ENCODE results near the gene MARS1.

DNA sequence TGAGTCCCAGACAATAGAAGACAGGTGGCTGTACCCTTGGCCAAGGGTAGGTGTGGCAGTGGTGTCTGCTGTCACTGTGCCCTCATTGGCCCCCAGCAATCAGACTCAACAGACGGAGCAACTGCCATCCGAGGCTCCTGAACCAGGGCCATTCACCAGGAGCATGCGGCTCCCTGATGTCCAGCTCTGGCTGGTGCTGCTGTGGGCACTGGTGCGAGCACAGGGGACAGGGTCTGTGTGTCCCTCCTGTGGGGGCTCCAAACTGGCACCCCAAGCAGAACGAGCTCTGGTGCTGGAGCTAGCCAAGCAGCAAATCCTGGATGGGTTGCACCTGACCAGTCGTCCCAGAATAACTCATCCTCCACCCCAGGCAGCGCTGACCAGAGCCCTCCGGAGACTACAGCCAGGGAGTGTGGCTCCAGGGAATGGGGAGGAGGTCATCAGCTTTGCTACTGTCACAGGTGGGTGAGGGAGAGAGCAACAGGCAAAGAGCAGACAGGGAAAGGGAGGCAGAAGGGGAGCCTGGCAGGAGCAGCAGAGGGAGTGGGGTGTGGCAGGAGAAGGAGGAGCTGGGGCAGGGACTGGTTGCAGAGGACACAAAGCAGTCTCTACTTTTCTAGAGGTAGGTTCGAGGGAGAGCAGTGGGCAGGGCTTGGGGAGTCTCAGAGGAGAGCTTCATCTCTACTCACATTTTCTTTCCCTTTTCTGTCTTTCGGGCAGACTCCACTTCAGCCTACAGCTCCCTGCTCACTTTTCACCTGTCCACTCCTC lies 32.3 kb upstream of the MARS1 start:
- TF ChIP-seq POLR2A (IDR thresholded peaks at IDR 0.05) (no peak), POLR2AphosphoS5 (IDR thresholded peaks at IDR 0.05; ENCODE audit: insufficient read depth in 1 of 2, low read depth in 1 of 2) (no peak)
- TF ChIP-seq, protein P1, sequence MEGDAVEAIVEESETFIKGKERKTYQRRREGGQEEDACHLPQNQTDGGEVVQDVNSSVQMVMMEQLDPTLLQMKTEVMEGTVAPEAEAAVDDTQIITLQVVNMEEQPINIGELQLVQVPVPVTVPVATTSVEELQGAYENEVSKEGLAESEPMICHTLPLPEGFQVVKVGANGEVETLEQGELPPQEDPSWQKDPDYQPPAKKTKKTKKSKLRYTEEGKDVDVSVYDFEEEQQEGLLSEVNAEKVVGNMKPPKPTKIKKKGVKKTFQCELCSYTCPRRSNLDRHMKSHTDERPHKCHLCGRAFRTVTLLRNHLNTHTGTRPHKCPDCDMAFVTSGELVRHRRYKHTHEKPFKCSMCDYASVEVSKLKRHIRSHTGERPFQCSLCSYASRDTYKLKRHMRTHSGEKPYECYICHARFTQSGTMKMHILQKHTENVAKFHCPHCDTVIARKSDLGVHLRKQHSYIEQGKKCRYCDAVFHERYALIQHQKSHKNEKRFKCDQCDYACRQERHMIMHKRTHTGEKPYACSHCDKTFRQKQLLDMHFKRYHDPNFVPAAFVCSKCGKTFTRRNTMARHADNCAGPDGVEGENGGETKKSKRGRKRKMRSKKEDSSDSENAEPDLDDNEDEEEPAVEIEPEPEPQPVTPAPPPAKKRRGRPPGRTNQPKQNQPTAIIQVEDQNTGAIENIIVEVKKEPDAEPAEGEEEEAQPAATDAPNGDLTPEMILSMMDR (IDR thresholded peaks at IDR 0.05): no peak

All from vagina (tissue), 2 donors.